Measurements from ENCODE around the gene FGD1. TPM values are rescaled to one million over a fixed set of nuclear protein-coding genes. Genes with fewer than 3 reads are reported as not detected.

The FGD1 gene
- total RNA-seq, 1 experiment from 2014 or later, result 10.3 TPM

- Histone ChIP-seq H3K27me3 (no peaks in the 10 kb centered on the region), H3K36me3 (no peaks in the 10 kb centered on the region), H3K9me3 (no peaks in the 10 kb centered on the region), H3K4me3 (no peak overlapping the region)
- DNase-seq, result no peak
Measured at GRCh38 chrX:54423161-54423888, 72.7 kb downstream of the FGD1 start.

- Histone ChIP-seq H3K4me3 (no peak overlapping the region), H3K27me3 (no peaks in the 10 kb centered on the region), H3K36me3 (no peaks in the 10 kb centered on the region), H3K9me3 (no peaks in the 10 kb centered on the region)
- no peak for DNase-seq
Measured at GRCh38 chrX:54422168-54422567, 73.9 kb downstream of the FGD1 start.

- Histone ChIP-seq H3K4me3 (no peak overlapping the region), H3K27me3 (no peaks in the 10 kb centered on the region), H3K9me3 (no peaks in the 10 kb centered on the region), H3K36me3 (no peaks in the 10 kb centered on the region)
- DNase-seq, result no peak
Measured at GRCh38 chrX:54419559-54420302, 76.3 kb downstream of the FGD1 start.

- no peaks in the 10 kb centered on the region for H3K36me3 ChIP-seq
- no peaks in the 10 kb centered on the region for H3K9me3 ChIP-seq
- no peak for DNase-seq
- H3K27me3 ChIP-seq, result no peaks in the 10 kb centered on the region
- H3K4me3 ChIP-seq, result no peak overlapping the region
Measured at GRCh38 chrX:54416965-54417364, 79.1 kb downstream of the FGD1 start.

GRCh38 chrX:54415534-54416350 is 80.3 kb downstream of the FGD1 start:
- Histone ChIP-seq H3K9me3 (no peaks in the 10 kb centered on the region), H3K27me3 (no peaks in the 10 kb centered on the region), H3K36me3 (no peaks in the 10 kb centered on the region), H3K4me3 (no peak overlapping the region)
- no peak for DNase-seq

GRCh38 chrX:54413753-54414152 is 82.3 kb downstream of the FGD1 start:
- Histone ChIP-seq H3K4me3 (no peak overlapping the region), H3K9me3 (no peaks in the 10 kb centered on the region), H3K27me3 (no peaks in the 10 kb centered on the region), H3K36me3 (no peaks in the 10 kb centered on the region)
- no peak for DNase-seq

- no peak overlapping the region for H3K4me3 ChIP-seq
- no peak for DNase-seq
- H3K36me3 ChIP-seq, result no peaks in the 10 kb centered on the region
Measured at GRCh38 chrX:54411732-54412131, 84.3 kb downstream of the FGD1 start.

GRCh38 chrX:54407266-54407665 is 88.8 kb downstream of the FGD1 start:
- Histone ChIP-seq H3K9me3 (no peaks in the 10 kb centered on the region), H3K4me3 (no peak overlapping the region), H3K36me3 (no peaks in the 10 kb centered on the region), H3K27me3 (no peaks in the 10 kb centered on the region)
- DNase-seq, result no peak

More at GRCh38 chrX:54411732-54412131, 84.3 kb downstream of the FGD1 start:
- Histone ChIP-seq H3K27me3 (no peaks in the 10 kb centered on the region), H3K9me3 (no peaks in the 10 kb centered on the region)

- Histone ChIP-seq H3K4me3 (no peak overlapping the region), H3K36me3 (no peaks in the 10 kb centered on the region), H3K27me3 (no peaks in the 10 kb centered on the region), H3K9me3 (no peaks in the 10 kb centered on the region)
- no peak for DNase-seq
Measured at GRCh38 chrX:54397113-54397512, 98.9 kb downstream of the FGD1 start.

Other genes with a start within 250 kb of the FGD1 start
- 0.07 TPM in 1 of 2 replicates, not detected in the other for gene WNK3, start 138.2 kb downstream of the FGD1 start, total RNA-seq (2014; rRNA removed; shearing (Covaris generic); ENCODE audit: low replicate concordance)
- 14.5 and 16.4 TPM in 2 replicates for gene TSR2, start 55.8 kb downstream of the FGD1 start, total RNA-seq (2014; rRNA removed; shearing (Covaris generic); ENCODE audit: low replicate concordance)
- 11.0 and 11.8 TPM in 2 replicates for gene GNL3L, start 34.0 kb upstream of the FGD1 start, total RNA-seq (2014; rRNA removed; shearing (Covaris generic); ENCODE audit: low replicate concordance)